ENCODE data around the gene MED12.

GRCh38 chrX:71105628-71106027 lies 12.8 kb upstream of the MED12 start:
- TF ChIP-seq POLR2AphosphoS5 (IDR thresholded peaks at IDR 0.05; ENCODE audit: low read depth), result no peak
- TF ChIP-seq, protein P1, sequence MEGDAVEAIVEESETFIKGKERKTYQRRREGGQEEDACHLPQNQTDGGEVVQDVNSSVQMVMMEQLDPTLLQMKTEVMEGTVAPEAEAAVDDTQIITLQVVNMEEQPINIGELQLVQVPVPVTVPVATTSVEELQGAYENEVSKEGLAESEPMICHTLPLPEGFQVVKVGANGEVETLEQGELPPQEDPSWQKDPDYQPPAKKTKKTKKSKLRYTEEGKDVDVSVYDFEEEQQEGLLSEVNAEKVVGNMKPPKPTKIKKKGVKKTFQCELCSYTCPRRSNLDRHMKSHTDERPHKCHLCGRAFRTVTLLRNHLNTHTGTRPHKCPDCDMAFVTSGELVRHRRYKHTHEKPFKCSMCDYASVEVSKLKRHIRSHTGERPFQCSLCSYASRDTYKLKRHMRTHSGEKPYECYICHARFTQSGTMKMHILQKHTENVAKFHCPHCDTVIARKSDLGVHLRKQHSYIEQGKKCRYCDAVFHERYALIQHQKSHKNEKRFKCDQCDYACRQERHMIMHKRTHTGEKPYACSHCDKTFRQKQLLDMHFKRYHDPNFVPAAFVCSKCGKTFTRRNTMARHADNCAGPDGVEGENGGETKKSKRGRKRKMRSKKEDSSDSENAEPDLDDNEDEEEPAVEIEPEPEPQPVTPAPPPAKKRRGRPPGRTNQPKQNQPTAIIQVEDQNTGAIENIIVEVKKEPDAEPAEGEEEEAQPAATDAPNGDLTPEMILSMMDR (IDR thresholded peaks at IDR 0.05; ENCODE audit: insufficient read depth, low read length), result no peak
- TF ChIP-seq, protein P2, sequence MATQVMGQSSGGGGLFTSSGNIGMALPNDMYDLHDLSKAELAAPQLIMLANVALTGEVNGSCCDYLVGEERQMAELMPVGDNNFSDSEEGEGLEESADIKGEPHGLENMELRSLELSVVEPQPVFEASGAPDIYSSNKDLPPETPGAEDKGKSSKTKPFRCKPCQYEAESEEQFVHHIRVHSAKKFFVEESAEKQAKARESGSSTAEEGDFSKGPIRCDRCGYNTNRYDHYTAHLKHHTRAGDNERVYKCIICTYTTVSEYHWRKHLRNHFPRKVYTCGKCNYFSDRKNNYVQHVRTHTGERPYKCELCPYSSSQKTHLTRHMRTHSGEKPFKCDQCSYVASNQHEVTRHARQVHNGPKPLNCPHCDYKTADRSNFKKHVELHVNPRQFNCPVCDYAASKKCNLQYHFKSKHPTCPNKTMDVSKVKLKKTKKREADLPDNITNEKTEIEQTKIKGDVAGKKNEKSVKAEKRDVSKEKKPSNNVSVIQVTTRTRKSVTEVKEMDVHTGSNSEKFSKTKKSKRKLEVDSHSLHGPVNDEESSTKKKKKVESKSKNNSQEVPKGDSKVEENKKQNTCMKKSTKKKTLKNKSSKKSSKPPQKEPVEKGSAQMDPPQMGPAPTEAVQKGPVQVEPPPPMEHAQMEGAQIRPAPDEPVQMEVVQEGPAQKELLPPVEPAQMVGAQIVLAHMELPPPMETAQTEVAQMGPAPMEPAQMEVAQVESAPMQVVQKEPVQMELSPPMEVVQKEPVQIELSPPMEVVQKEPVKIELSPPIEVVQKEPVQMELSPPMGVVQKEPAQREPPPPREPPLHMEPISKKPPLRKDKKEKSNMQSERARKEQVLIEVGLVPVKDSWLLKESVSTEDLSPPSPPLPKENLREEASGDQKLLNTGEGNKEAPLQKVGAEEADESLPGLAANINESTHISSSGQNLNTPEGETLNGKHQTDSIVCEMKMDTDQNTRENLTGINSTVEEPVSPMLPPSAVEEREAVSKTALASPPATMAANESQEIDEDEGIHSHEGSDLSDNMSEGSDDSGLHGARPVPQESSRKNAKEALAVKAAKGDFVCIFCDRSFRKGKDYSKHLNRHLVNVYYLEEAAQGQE (IDR thresholded peaks at IDR 0.05; ENCODE audit: insufficient replicate concordance, low read depth), result no peak

All from HL-60 (cell line).